Measurements from ENCODE around the gene TMED10.
"Not testable (repeated sequence)": the region's sequence is repeated elsewhere in the genome, so short reads cannot be mapped to it uniquely, and the experiment has no call there.

Gene TMED10

GRCh38 chr14:75156901-75157300, 19.5 kb downstream of the TMED10 start:
- no peak for DNase-seq

- DNase-seq = no peak
These were observed 20.3 kb downstream of the TMED10 start for GRCh38 chr14:75156111-75156510.

GRCh38 chr14:75155169-75155568, 21.2 kb downstream of the TMED10 start:
- DNase-seq = no peak

GRCh38 chr14:75153295-75153694, 23.1 kb downstream of the TMED10 start:
- DNase-seq = no peak

GRCh38 chr14:75151851-75152250, 24.6 kb downstream of the TMED10 start:
- no peak for DNase-seq

GRCh38 chr14:75150637-75151036, 25.8 kb downstream of the TMED10 start:
- not testable (repeated sequence) for DNase-seq

GRCh38 chr14:75150150-75150549, 26.3 kb downstream of the TMED10 start:
- DNase-seq = peak; percentile 39

- peak; percentile 93 for DNase-seq
These were observed 28.9 kb downstream of the TMED10 start for GRCh38 chr14:75147423-75148071.

GRCh38 chr14:75144944-75145343, 31.5 kb downstream of the TMED10 start:
- peak; percentile 79 for DNase-seq

GRCh38 chr14:75143761-75144527, 32.5 kb downstream of the TMED10 start:
- DNase-seq = no peak

GRCh38 chr14:75142494-75142893, 33.9 kb downstream of the TMED10 start:
- no peak for DNase-seq

GRCh38 chr14:75141967-75142366, 34.4 kb downstream of the TMED10 start:
- peak; percentile 28 for DNase-seq

GRCh38 chr14:75141062-75141461, 35.4 kb downstream of the TMED10 start:
- DNase-seq = no peak

- DNase-seq = no peak
These were observed 35.8 kb downstream of the TMED10 start for GRCh38 chr14:75140620-75141019.

- DNase-seq = no peak
These were observed 37.2 kb downstream of the TMED10 start for GRCh38 chr14:75139185-75139584.

GRCh38 chr14:75138492-75138891, 37.9 kb downstream of the TMED10 start:
- peak; percentile 85 for DNase-seq

- no peak for DNase-seq
These were observed 41.8 kb downstream of the TMED10 start for GRCh38 chr14:75134644-75135043.

- DNase-seq = no peak
These were observed 42.8 kb downstream of the TMED10 start for GRCh38 chr14:75133597-75133996.

- peak; percentile 70 for DNase-seq
These were observed 43.9 kb downstream of the TMED10 start for GRCh38 chr14:75132382-75133086.

GRCh38 chr14:75128596-75128990, 47.8 kb downstream of the TMED10 start:
- no peak for DNase-seq

GRCh38 chr14:75127903-75128595, 48.4 kb downstream of the TMED10 start:
- DNase-seq = no peak

- DNase-seq = peak; percentile 21
These were observed 49.0 kb downstream of the TMED10 start for GRCh38 chr14:75127474-75127820.
